ELF-1 (cell line): ENCODE data around the gene TRIM41.

Experiments used
- DNase-seq: peaks from one replicate; pipeline ENCODE4 v3.0.0-alpha.2; 2016; ENCODE audit warnings: low read depth, low spot score

Gene TRIM41

DNA sequence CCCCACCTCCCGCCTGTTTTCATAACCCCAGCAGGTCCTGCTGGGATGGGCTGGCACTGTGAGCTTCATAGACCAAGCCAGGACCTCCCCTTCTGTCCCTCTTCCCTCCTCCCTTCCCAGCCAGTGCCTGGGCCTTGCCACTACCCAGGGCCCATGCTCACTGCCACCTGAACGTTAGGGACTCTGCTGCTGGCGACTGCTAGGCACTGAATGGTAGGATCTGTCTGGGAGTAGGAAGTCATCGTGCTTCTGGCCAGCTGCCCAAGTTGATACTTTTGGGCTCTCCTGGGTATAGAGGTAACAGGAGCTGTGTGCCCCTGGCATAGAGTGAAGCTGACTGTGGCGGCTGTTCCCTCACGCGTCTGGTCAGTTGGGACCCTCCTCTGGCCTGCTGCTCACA, 8.4 kb downstream of the TRIM41 start:
- DNase-seq = no peak

- no peak for DNase-seq
Measured at GRCh38 chr5:181232593-181232992, 9.5 kb downstream of the TRIM41 start.

GRCh38 chr5:181233088-181233800, 10.2 kb downstream of the TRIM41 start:
- DNase-seq = no peak

DNA sequence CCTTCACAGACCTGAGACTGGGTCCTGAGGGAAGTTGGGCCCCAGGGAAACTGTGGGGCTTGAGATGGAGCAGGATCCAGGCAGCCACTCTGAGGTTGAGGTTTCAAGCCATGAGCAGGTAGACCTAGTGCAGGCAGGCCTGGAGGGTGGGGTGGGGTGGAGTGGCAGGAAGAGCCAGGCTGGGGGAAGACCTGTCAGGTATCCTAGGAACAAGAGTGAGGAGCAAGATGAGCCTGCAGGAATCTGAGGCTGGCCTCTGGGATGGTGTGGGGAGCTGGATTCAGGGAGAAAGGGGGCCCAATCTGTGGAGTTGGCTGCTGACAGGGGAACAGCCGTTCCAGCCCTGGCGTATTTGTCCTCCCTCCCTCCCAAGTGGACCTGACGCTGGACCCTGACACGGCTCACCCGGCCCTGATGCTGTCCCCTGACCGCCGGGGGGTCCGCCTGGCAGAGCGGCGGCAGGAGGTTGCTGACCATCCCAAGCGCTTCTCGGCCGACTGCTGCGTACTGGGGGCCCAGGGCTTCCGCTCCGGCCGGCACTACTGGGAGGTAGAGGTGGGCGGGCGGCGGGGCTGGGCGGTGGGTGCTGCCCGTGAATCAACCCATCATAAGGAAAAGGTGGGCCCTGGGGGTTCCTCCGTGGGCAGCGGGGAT, 10.8 kb downstream of the TRIM41 start:
- DNase-seq = no peak

GRCh38 chr5:181234455-181235306, 11.6 kb downstream of the TRIM41 start:
- DNase-seq = no peak

DNA sequence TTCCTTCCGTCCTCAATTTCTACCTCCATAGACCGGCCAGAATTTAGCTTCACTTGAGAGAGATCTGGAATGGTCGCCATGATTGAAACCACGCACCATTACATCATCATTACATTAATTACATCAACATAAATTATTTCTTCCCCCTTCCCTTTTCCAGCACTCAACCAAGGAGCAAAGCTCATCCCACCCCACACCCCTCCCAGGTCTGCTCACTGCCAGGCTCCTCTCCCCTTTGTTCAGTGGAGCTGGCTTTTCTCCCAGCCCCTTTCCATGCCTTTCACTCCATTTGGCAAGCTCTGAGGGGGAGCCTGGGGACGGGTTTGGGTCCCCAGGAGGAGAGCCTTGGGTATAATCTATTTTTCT, 12.2 kb downstream of the TRIM41 start:
- peak; percentile 31 for DNase-seq

- no peak for DNase-seq
Measured at GRCh38 chr5:181235689-181236366, 12.7 kb downstream of the TRIM41 start.

DNA sequence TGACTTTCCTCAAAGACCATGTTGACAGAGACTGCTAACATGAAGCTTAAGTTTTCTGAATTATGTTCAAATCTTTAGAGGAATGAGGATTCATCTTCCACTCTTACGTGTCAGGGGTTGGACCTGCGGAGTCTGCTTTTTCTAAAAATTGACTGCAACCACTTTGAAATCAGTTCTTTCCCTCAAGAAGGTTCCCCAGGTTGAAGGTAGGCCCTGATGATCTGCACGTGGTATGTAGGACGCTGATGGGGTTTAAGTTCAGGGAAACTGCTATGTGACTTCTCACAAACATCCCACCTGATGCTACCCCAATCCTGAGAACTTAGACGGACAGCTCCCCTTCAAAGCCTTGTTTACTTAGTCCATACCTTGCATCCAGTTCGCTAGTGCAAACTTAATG, 13.4 kb downstream of the TRIM41 start:
- DNase-seq = no peak

DNA sequence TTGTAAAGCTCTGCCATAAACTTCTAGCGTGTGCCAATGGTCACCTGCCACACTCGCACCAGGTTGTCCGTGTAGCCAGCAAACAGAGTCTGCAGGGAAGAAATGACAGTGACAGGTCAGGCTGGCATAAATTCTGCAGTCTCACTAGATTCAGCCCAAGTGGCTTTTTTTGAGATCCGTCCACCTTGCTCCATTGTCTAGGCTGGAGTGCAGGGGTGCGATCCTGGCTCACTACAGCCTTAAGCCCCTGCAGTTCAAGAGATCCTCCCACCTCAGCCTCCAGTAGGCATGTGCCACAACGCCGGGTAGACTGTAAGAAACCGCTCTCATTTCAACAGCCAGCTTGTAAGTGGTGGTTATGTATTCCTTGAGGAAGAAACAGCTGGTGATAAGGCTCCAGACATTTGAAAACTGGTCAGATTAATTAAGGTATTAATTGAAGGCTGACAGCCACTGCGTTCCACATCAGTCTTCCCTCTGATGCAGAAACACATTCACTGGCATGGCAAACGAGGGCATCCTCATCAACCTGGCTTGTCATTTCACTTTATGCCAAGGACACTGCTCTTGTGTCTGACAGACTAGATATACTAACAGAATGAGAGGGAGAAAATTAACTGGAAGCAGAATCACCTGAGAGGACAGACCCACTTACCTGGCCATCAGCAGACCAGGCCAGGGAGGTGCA, 14.0 kb downstream of the TRIM41 start:
- DNase-seq = no peak

GRCh38 chr5:181237729-181238385, 14.8 kb downstream of the TRIM41 start:
- DNase-seq = no peak

GRCh38 chr5:181239062-181239663, 16.1 kb downstream of the TRIM41 start:
- DNase-seq = no peak

GRCh38 chr5:181241393-181241975, 18.4 kb downstream of the TRIM41 start:
- no peak for DNase-seq

GRCh38 chr5:181242031-181242451, 19.0 kb downstream of the TRIM41 start:
- DNase-seq = no peak

- no peak for DNase-seq
Measured at GRCh38 chr5:181243018-181243563, 20.0 kb downstream of the TRIM41 start.

GRCh38 chr5:181243564-181244343, 20.7 kb downstream of the TRIM41 start, which contains the start of gene RACK1:
Gene RACK1 (minus strand): TSS chr5:181243906. CDS start chr5:181243800, 106 bp downstream.
- peak; percentile 93 for DNase-seq

DNA sequence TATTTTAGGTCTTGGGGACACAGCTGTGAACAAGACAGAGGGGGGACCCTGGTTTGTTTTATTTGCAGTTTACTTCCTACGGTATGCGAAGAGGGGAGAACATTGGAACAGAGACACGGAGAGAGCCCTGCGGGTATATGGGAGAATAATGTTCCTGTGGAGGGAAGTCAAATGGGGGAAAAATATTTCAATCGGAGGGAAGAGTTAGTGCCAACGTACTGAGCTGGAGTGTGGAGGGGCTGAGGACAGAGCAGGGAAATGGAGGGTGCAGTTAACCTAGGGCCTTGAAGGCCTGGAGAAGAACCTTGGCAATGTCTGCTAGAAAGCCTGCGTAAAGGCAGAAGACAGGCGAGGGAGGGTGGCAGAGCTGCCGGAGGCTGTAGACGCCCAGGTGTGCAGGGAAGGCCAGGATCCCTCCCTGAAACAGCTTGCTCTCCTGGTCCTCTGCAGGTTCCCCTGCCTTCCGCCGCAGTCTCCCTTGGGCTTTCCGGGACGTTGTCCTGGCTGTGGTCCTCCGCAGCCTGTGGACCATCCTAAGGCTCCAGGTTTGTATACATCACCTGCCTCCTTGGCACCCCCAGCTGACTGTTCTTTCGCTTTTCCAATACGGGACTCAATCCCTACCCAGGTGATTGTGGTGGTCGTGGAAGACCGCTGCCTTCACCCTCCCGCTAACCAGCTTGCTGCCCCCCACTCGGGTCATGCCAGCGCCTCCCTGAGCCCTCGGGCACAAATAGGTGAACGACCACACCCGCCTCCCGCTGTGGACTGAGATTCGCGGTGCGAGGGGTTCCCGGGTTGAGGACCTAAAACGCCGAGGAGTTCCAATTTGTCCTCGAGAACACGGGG, 22.6 kb downstream of the TRIM41 start:
- DNase-seq = peak; percentile 60

GRCh38 chr5:181246276-181247049, 23.4 kb downstream of the TRIM41 start:
- DNase-seq = peak; percentile 86
